ENCODE results near the gene FGD5.

GRCh38 chr3:14789640-14790285, 29.0 kb upstream of the FGD5 start:
- TF ChIP-seq POLR2A (IDR thresholded peaks at IDR 0.05) (no peak), POLR2AphosphoS5 (IDR thresholded peaks at IDR 0.05) (no peak)
